NCI-H526 (cell line): ENCODE measurements around the gene IVD.
A peak's percentile ranks its signal among the peaks of the same experiment; 100 is the strongest.

Experiments
- DNase-seq, 2 experiments: peaks; one replicate each; lab custom pipeline; 2025; lab: John Stamatoyannopoulos, UW

The IVD gene

DNA sequence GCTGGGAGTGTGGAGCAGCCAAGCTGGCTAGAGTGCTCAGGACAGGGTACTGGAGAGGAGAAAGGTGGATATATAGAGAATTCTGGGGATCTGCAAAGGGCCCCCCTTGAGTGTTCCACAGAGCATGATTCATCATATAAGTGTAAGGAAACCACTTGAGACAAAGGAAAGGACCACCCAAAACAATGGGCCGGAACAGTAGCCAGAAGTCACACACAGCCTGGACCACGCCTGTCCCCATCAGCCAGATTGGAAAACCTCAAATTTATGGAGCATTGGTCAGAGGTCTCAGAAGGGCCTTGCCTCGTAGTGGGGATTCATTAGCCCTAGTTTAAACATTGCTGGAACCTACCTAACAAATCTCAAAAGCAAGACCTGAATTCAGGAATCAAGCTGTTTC is 28.0 kb upstream of the IVD start:
- no peak for DNase-seq

GRCh38 chr15:40379374-40379773 is 26.2 kb upstream of the IVD start:
- no peak for DNase-seq

- DNase-seq: no peak
These were observed 25.7 kb upstream of the IVD start for GRCh38 chr15:40379853-40380252.

GRCh38 chr15:40380636-40381035 is 25.0 kb upstream of the IVD start:
- DNase-seq: no peak

DNA sequence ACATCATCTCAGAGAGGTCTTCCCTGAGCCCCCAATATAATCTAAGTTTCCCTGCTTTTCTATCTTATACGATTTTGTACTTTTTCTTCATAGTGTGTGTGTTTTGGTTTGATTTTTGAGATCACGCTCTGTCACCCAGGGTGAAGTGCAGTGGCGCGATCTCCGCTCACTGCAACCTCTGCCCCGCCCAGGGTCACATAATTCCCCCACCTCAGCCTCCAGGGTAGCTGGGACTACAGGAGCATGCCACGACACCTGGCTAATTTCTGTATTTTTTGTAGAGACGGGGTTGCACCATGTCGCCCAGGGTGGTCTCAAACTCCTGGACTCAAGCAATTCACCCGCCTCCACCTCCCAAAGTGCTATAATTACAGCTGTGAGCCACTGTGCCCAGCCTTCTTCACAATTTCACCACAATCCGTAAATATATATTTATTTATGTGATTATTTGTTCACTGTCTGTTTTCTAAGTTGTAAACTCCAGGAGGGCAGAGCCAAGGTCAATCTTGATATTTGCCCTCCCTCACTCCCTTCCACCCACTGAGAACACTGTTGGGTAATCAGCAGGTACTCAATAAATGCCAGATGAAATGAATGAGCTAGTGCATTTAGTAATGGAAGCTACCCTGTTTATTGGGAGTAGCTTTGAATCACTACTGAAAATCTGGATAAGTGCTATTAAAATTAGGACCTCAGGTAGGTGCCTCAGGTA is 23.6 kb upstream of the IVD start:
- DNase-seq: no peak

DNA sequence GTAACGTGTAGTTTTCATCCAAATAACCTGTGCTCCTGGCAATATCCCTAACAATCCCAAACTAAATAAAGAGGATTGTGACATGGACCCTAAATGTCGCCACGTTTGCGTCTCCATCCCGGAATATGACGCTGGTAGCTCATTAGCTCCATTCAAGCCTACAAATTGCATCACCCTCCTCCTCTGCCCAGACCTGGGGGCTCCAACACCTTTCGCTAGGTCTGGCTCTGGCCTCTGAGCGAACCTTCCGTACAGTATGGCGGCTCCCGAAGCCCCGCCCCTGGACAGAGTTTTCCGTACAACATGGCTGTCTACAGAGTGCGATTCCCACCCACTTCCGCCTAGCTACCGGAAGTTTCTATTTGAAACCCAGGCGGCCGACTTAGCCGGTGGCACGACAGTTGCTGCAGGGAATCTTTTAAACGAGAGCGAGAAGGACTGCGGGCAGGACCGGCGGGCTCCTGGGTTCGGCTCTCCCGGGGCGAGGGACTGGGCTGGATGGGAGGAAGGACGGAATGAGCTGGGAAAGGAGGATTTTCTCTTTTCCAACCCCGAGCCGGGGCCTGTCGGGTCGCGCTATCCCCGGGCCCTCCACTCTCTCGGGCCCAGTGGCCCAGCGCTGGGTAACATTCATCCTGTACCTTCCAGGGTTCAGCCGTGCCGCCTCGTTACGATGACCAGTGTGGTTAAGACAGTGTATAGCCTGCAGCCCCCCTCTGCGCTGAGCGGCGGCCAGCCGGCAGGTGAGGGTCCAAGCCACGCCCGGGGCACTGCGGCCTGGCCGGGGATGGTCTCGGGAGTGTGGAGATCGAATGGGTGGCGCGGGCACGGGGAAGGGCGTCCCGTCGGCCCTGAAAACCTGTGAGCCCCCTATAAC is 22.8 kb upstream of the IVD start, which contains the start of gene KNSTRN:
Gene KNSTRN (plus strand): TSS at position 142 of the 877 bp plus-strand sequence. CDS start 115 bp downstream, at position 257.
- peak; percentile 93 to 96 for DNase-seq

- DNase-seq: no peak
These were observed 19.1 kb upstream of the IVD start for GRCh38 chr15:40386480-40386879.

DNA sequence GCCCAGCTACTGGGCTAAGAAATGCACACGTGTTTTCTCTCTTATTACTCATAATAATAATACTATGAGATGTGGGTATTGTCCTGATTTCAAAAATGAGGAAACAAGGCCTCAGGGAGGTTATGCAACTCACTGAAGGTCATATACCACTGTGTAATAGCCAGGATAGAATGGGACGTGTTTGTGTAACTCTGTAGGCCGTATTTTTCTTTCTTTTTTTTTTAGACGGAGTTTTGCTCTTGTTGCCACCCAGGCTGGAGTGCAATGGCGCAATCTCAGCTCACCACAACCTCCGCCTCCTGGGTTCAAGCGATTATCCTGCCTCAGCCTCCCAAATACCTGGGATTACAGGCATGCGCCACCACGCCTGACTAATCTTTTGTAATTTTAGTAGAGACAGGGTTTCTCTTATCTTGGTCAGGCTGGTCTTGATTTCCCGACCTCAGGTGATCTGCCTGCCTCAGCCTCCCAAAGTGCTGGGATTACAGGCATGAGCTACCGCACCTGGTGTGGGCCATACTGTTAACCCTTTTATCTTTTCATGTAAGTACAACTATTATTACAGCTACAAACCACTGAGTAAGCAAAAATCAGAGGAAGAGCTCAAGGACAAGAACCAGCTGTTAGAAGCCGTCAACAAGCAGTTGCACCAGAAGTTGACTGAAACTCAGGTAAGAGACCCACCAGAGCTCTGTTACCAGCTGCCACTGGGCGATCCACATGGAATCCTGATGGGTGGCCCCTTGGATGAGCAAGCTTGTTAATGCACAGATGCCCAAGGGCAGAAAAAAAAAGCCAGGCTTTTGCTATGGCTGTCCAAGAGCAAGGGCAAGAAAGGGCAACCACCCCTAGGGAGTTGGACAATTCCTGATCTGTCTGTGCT is 16.4 kb upstream of the IVD start:
- no peak for DNase-seq

DNA sequence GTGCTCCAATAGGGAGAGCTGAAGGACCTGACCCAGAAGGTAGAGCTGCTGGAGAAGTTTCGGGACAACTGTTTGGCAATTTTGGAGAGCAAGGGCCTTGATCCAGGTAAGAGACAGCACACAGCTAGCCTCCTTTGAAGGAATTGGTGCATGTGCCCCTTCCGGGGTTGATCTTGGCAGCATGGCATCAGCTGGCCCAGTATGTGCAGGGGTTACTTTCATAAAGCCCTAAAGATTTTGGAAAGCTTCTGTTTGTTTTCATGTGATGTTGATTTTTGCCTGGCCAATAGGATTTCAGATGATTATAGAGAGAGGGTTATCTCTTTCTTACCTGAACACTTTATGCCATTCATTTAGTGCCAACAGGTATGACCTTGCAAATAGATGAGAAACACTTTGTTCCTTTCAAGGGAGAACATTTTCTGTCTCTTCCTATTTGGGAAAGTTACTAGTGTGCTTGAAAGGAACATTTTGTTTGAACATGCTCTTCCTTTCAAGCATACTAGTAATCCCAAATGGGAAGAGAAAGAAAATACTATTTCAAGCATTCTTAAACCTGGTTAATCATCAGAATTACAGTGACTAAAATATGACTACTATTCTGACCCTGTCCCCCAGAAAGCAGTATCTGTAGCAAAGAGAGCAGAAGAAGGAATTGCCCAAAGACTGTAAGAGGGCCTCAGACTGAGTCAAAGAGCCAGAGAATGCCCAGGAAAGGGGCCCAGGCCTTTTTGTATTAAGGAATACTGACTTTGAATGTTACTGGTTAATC is 15.6 kb upstream of the IVD start:
- DNase-seq: no peak

- no peak for DNase-seq
These were observed 12.3 kb upstream of the IVD start for GRCh38 chr15:40392986-40393948.

DNA sequence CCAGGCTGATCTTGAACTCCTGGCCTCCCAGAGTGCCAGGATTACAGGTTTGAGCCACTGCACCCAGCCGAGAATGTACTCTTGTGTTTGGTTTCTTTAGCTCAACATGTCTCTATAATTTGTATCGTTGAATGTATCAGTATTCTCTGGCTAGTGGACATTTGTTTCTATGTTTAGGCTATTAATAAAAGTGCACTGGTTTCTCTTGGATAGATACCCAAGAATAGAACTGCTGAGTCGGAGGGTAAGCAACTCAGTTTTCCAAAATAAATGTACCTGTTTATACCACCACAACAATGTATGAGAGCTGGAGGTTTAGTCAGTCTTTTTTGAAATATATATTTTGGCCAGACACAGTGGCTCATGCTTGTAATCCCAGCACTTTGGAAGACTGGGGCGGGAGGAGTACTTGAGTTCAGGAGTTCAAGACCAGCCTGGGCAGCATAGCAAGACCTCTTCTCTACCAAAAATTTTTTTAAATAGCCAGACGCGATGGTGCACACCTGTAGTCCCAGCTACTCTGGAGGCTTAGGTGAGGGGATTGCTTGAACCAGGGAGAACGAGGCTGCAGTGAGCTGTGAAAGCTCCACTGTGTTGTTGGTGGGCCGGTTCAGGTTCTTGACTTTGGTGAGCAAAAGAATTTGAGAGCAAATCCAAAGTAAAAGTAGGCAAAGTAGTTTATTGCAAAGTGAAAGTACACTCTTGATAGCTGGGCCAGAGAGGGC is 7.7 kb upstream of the IVD start:
- DNase-seq: no peak

- DNase-seq: no peak
These were observed 7.2 kb upstream of the IVD start for GRCh38 chr15:40398413-40398873.

- no peak for DNase-seq
These were observed 6.2 kb upstream of the IVD start for GRCh38 chr15:40399370-40399769.

GRCh38 chr15:40407330-40407990 is 1.9 kb downstream of the IVD start:
- no peak for DNase-seq

DNA sequence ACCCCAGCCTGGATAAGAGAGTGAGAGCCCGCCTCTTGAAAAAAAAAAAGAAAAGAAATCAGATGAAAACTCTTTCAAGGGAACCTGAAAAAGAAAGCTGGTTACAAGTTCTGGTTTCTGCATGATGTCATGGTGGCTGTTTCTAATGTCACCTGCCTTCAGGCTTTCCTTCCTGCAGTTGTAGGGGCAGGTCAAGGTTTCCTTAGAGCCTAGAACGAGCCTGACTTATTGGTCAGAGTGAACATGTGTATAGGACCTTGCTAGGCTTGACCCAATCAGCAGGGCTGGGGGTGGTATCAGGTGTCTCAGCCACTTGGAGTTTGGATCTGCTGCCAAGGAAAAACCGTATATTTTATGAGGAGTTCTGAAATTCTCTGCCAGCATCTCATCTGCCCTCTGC is 3.8 kb downstream of the IVD start:
- DNase-seq: no peak

- DNase-seq: no peak
These were observed 4.9 kb downstream of the IVD start for GRCh38 chr15:40410476-40410875.

DNA sequence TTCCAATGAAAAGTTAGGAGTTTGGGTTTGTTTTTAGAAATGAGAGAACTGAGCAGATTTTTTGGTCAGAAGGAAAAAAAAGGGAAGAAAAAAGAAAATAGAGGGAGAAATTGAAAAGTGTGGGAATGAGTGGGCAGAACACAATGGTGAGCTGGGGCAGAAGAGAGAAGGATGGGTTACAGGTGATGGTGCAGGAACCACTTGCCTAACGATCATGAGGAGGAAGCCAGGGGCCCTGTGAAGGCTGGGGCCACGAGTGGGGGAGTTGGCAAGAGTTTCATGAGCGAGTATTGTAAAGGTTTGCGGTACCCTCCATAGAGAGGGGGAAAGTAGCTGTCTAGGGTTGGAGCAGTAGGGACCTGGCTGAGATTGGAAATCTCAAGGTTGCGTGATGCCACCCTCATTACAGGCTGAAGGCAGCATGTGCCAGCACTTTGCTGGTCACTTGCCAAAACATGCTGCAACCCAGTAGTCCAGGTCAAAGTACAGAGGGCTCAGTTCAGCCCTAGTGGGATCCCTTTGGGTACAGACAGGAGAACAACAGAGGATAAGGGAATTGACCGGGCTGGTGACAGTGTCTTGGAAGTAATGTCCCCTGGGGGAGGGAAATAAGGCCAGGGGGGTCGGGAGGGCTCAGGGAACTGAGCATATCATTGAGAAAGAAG is 6.6 kb downstream of the IVD start:
- DNase-seq: no peak

DNA sequence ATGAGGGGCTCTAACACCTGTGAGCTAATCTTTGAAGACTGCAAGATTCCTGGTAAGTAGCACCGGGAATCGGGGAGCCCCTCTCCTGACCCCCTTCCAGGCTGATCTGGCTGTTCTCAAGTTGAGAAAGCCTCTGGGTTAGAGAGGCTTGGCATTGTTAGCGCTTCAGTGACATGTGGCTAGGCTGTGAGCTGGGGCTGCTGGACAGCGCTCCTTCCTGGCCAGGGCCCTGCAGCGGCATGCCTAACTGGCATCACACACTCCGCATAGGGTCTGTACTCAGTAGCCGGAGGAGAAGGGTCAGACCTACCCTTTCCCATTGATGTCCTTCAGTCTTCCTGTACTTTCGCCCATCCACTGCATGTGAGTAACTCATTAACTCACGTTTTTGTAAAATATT is 7.4 kb downstream of the IVD start:
- DNase-seq: no peak
